GM19238 (cell line): ENCODE data around the gene FBLN7.
A peak's percentile ranks its signal among the peaks of the same experiment; 100 is the strongest.

ENCODE experiments used
- DNase-seq: peaks from one replicate; pipeline ENCODE4 v3.0.0; 2011; ENCODE audit warnings: low spot score; ENCODE audit not compliant: insufficient read length

Gene FBLN7

GRCh38 chr2:112156152-112156986 lies 18.2 kb downstream of the FBLN7 start:
- DNase-seq = no peak

GRCh38 chr2:112157472-112157871 lies 19.3 kb downstream of the FBLN7 start:
- DNase-seq = no peak

GRCh38 chr2:112159454-112159921 lies 21.3 kb downstream of the FBLN7 start:
- DNase-seq = peak; percentile 24

- no peak for DNase-seq
These were observed 22.4 kb downstream of the FBLN7 start for GRCh38 chr2:112160283-112161250.

GRCh38 chr2:112161431-112162145 lies 23.4 kb downstream of the FBLN7 start:
- no peak for DNase-seq

- DNase-seq = no peak
These were observed 24.2 kb downstream of the FBLN7 start for GRCh38 chr2:112162341-112162740.

- no peak for DNase-seq
These were observed 24.8 kb downstream of the FBLN7 start for GRCh38 chr2:112162956-112163355.

- DNase-seq = no peak
These were observed 25.4 kb downstream of the FBLN7 start for GRCh38 chr2:112163541-112163981.

GRCh38 chr2:112164876-112165275 lies 26.7 kb downstream of the FBLN7 start:
- no peak for DNase-seq

GRCh38 chr2:112165296-112165695 lies 27.1 kb downstream of the FBLN7 start:
- DNase-seq = no peak

- DNase-seq = no peak
These were observed 28.8 kb downstream of the FBLN7 start for GRCh38 chr2:112166806-112167499.

- no peak for DNase-seq
These were observed 30.4 kb downstream of the FBLN7 start for GRCh38 chr2:112168422-112169124.

- DNase-seq = no peak
These were observed 32.3 kb downstream of the FBLN7 start for GRCh38 chr2:112170495-112170894.

GRCh38 chr2:112173646-112174319 lies 35.6 kb downstream of the FBLN7 start:
- no peak for DNase-seq

GRCh38 chr2:112174383-112174782 lies 36.2 kb downstream of the FBLN7 start:
- no peak for DNase-seq

GRCh38 chr2:112175333-112175732 lies 37.1 kb downstream of the FBLN7 start:
- no peak for DNase-seq

- no peak for DNase-seq
These were observed 37.9 kb downstream of the FBLN7 start for GRCh38 chr2:112175958-112176573.

GRCh38 chr2:112181571-112182290 lies 43.5 kb downstream of the FBLN7 start:
- no peak for DNase-seq
